Measurements from ENCODE around the gene MUSTN1. TPM values are rescaled to one million over a fixed set of nuclear protein-coding genes. Genes with fewer than 3 reads are reported as not detected.

Gene MUSTN1
- 1 to 10 TPM in 1 of 2 experiments, under 1 TPM in 1; 0.40 to 3.0 TPM for total RNA-seq

DNA sequence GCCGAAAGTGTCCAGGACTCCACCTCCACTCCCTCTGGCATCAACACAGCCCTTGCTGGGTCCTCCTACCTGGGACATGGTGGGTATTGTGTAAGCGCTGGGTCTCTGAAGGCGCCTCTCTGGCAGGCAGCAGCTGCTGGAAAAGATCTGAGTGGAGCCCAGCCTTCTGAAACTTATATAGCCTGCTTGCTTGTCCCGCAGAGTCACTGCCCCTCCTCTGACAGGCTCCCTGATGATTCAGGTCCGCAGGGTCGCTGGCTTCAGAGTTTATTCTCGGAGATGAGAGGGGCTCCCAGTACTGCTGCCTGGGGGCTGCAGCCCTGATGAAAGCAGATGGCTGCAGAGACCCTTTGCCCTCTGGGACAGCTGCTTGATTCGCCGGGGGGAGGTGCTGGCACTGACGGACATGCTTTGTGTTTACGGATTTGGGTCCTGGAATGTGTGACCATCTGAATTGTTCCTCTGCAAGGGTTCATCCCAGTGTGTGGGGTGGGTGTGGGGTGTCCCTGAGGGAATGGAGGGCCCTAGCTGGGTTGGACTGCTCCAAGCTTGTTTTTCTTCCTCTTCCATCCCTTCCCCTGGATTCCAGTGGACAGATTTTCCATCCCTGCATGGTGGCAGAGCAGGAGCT, at the start of gene MUSTN1:
MUSTN1 (minus strand) TSS at position 149 of the 631 bp plus-strand sequence; CDS start at position 78, 71 bp downstream.
- ATAC-seq (no peak), DNase-seq (no peak)
- H3K4me1 Mint-ChIP-seq = peaks cover 53% of the 10 kb centered on the region
- no peak within 1 kb of the TSS for H3K4me3 Mint-ChIP-seq
- no peaks in the 10 kb centered on the region for H3K9me3 Mint-ChIP-seq (ENCODE audit: low read depth)
- no peaks in the 10 kb centered on the region for H3K27me3 Mint-ChIP-seq
- peaks cover 7% of the 10 kb centered on the region for H3K36me3 Mint-ChIP-seq
- H3K27ac Mint-ChIP-seq = peak within 1 kb of the TSS; percentile 54
- CTCF ChIA-PET = no interaction called here

DNA sequence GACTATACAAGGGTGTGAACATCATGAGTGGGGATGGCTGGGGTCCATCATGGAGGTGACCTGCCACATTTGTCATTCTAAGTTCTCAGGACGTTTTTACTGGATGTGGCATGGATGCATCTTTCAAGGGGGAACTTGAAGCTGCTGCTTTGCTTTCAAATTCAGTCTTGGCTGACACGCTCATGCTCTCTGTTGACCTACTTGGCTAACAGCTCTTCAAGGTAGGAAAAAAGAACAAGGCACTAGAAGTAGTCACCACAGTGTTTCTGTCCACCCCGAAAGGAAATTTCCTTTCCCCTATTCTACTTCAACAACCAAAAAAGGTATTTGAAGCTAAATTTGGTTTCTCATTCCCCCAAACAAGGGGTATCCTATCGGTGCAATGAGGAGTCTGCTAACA, 47.6 kb upstream of the MUSTN1 start:
- Mint-ChIP-seq H3K27ac (no peak overlapping the region), H3K36me3 (peaks cover 34% of the 10 kb centered on the region), H3K9me3 (ENCODE audit: low read depth) (no peaks in the 10 kb centered on the region), H3K27me3 (no peaks in the 10 kb centered on the region), H3K4me1 (peaks cover 8% of the 10 kb centered on the region), H3K4me3 (no peak overlapping the region)
- CTCF ChIA-PET = interaction anchor here (1.2 to 1.8 kb wide), 3 partner anchors 10 to 252 kb away, joined by 3 to 4 read pairs (median 3); partner anchors contain the start of gene STIMATE
- no peak for ATAC-seq
- no peak for DNase-seq

DNA sequence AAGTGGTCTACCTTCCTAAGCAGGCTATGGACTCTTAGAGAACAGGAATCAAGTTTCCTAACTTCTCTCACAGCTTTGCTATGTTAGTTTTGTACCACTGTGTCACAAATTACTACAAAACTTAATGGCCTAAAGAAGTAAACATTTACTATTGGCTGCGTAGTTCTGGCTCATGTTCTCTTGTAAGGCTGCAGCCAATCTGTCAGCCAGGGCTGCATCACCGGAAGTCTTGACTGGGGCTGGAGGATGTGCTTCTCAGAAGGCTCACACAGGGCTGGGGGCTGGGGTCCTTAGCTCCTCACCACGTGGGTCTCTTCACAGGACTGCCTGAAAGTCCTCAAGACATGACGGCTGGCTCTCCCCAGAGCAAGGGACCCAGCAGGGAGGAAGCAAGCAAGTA, 47.1 kb upstream of the MUSTN1 start:
- Mint-ChIP-seq H3K27me3 (no peaks in the 10 kb centered on the region), H3K4me3 (no peak overlapping the region), H3K27ac (no peak overlapping the region), H3K4me1 (peaks cover 8% of the 10 kb centered on the region), H3K9me3 (ENCODE audit: low read depth) (no peaks in the 10 kb centered on the region), H3K36me3 (peaks cover 36% of the 10 kb centered on the region)
- ATAC-seq (no peak), DNase-seq (no peak)
- CTCF ChIA-PET = interaction anchor here (0.8 to 1.8 kb wide), 2 partner anchors 16 to 253 kb away, joined by 3 read pairs; partner anchors contain the start of gene STIMATE

DNA sequence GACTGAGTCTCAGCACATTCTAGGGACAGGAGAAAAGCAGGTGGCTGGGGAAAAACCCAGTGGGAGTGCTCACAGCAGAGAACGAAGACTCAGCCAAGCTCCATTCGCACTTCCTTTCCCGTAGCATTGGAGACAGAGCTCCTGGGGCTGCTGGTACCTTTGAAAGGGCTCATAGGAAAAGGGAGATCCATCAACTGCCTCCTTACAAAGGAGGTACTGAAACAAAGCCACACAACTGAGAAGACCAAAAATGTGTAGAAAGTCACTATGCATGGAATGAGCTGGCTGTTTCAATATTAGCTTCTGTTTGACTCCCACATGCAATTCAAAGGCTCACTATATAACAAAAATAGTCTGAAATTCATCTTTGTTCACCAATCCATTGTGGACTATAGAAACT, 45.7 kb upstream of the MUSTN1 start:
- Mint-ChIP-seq H3K9me3 (ENCODE audit: low read depth) (no peaks in the 10 kb centered on the region), H3K27ac (no peak overlapping the region), H3K27me3 (no peaks in the 10 kb centered on the region), H3K4me1 (peaks cover 18% of the 10 kb centered on the region), H3K4me3 (no peak overlapping the region), H3K36me3 (peaks cover 22% of the 10 kb centered on the region)
- CTCF ChIA-PET = interaction anchor here (2.4 kb wide), 1 partner anchor 12 kb away, joined by 10 read pairs; no protein-coding TSS in a partner anchor
- DNase-seq (no peak), ATAC-seq (no peak)

DNA sequence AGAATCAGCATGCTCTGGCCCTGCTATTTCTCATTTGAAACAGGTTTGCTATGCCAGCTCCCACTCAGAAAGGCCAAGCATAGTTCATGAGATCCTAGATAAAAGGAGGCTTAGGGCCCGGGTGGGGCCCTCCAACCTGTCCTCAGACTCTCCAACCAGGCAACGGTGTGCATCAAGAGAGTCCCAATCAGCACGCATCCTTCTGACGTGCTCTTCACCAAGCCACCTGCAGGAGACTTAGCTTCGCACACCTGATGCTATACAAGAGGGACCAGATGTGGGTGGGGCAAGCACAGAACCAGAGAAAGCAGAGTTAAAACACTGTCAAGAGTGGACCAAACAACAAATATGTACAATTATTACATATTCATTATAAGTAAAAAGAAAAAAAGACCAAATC, 45.2 kb upstream of the MUSTN1 start:
- H3K27ac Mint-ChIP-seq = no peak overlapping the region
- no peak for DNase-seq
- no peak for ATAC-seq
- H3K4me1 Mint-ChIP-seq = peaks cover 22% of the 10 kb centered on the region
- H3K4me3 Mint-ChIP-seq = no peak overlapping the region
- CTCF ChIA-PET = interaction anchor here (2.4 kb wide), 1 partner anchor 12 kb away, joined by 10 read pairs; no protein-coding TSS in a partner anchor
- peaks cover 18% of the 10 kb centered on the region for H3K36me3 Mint-ChIP-seq
- H3K27me3 Mint-ChIP-seq = no peaks in the 10 kb centered on the region
- no peaks in the 10 kb centered on the region for H3K9me3 Mint-ChIP-seq (ENCODE audit: low read depth)

DNA sequence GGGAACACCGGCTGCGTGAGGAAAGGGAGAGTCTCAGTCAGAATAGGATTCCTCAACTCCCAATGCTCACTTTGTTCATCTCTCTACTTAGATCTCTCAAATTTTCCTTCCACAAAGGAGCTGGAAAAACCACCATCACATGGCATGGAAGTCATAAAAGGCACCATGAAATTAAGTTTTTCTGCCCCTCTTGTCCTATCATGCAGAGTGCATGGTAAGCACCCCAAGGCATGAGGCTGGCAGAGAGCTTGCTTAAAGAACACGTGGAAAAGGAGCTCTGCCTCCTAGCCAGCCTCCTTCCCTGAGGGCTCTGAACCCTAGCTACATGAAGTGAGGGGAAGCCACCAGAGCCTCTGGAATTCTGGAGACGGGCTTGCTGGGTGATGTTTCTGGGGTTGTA, 44.8 kb upstream of the MUSTN1 start:
- H3K9me3 Mint-ChIP-seq (ENCODE audit: low read depth) = no peaks in the 10 kb centered on the region
- CTCF ChIA-PET = interaction anchor here (1.1 to 2.4 kb wide), 2 partner anchors 13 to 22 kb away, joined by 3 to 10 read pairs; no protein-coding TSS in a partner anchor
- peaks cover 13% of the 10 kb centered on the region for H3K36me3 Mint-ChIP-seq
- ATAC-seq = no peak
- H3K27me3 Mint-ChIP-seq = no peaks in the 10 kb centered on the region
- H3K4me1 Mint-ChIP-seq = peaks cover 26% of the 10 kb centered on the region
- H3K4me3 Mint-ChIP-seq = no peak overlapping the region
- no peak for DNase-seq
- H3K27ac Mint-ChIP-seq = no peak overlapping the region

DNA sequence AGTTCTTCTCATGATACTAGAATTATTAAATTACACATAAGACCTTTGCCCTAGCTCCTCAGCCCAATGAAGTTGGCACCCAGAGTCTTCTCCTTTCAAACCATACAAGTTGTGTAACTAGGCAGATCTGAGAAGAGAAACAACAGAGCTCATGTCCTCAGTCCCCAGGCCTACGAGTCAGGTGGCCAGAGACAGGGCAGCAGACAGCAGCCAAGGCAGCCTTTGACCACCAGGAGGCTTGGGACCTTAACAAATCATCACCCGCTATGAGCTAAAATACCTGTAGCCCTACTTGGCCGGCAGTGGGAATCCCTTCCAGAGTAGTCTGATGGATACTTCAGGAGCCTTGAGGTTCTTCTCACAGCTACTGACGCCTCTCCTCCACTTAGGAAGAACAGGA, 44.3 kb upstream of the MUSTN1 start:
- Mint-ChIP-seq H3K4me1 (peaks cover 30% of the 10 kb centered on the region), H3K36me3 (peaks cover 10% of the 10 kb centered on the region)
- no peak for ATAC-seq

DNA sequence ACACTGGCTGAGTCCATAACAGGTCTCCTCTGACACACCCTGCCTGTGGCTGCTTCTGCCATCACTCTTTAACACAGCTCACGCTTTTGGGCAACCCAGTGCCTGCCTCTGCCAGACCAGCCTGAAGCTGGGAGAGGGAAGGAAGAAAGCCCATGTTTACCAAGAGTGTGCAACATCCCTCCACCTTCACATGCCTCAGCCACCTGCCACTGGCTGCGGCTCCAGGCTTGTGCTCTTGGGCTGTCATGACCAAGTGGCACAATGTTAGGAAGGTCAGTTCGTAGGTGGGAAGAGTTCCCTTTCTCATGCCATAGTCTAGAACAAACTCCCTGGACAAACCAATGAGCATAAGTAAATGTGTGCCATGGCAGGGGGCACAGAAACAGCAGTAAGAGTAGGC, 42.3 kb upstream of the MUSTN1 start:
- no peak for ATAC-seq
- CTCF ChIA-PET = no interaction called here
- peaks cover 32% of the 10 kb centered on the region for H3K4me1 Mint-ChIP-seq
- DNase-seq = no peak
- no peaks in the 10 kb centered on the region for H3K9me3 Mint-ChIP-seq (ENCODE audit: low read depth)
- H3K27ac Mint-ChIP-seq = no peak overlapping the region
- peaks cover 8% of the 10 kb centered on the region for H3K36me3 Mint-ChIP-seq
- no peak overlapping the region for H3K4me3 Mint-ChIP-seq
- H3K27me3 Mint-ChIP-seq = no peaks in the 10 kb centered on the region

More for the DNA sequence above, 44.3 kb upstream of the MUSTN1 start:
- CTCF ChIA-PET = interaction anchor here (1.1 to 2.4 kb wide), 2 partner anchors 13 to 22 kb away, joined by 3 to 10 read pairs; no protein-coding TSS in a partner anchor
- no peak overlapping the region for H3K27ac Mint-ChIP-seq
- H3K4me3 Mint-ChIP-seq = no peak overlapping the region
- H3K27me3 Mint-ChIP-seq = no peaks in the 10 kb centered on the region
- no peaks in the 10 kb centered on the region for H3K9me3 Mint-ChIP-seq (ENCODE audit: low read depth)
- no peak for DNase-seq

DNA sequence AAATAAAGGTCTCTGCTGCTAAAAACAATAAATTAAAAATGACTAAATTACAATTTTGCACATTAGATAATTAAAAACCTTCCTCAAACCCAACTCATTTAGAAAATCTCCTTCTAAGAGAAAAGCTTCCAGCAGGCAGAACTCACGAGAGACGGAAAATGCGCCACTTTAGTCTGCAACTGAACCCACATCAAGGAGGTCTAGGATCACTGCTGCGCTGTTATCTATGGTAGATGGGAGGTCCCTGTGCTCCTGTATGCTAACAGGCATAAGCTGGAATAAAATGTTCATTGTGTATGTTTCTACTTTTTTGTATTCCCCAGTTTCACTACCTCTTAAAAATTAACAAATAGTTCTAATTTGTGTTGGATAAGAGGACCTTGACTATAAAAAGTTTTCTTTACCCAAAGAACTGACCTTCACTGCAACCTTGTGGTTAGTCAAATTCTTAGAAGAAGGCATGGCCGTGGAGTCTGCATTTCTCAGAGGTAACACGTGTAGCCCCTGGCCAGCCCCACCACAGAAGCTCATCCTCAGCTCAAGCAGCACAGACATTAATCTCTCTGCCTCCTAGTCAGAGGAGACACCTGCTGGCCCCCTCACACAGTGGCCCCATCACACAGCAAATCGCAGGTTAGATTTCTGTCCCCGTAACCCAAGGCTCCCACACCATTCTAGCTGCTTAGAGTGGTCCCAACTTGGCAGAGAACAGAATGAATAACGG, 40.2 kb upstream of the MUSTN1 start:
- Mint-ChIP-seq H3K27me3 (no peaks in the 10 kb centered on the region), H3K4me1 (peaks cover 34% of the 10 kb centered on the region), H3K27ac (no peak overlapping the region), H3K36me3 (peaks cover 10% of the 10 kb centered on the region), H3K9me3 (ENCODE audit: low read depth) (no peaks in the 10 kb centered on the region), H3K4me3 (no peak overlapping the region)
- CTCF ChIA-PET = interaction anchor here (1.1 kb wide), 1 partner anchor 9 kb away, joined by 3 read pairs; no protein-coding TSS in a partner anchor
- ATAC-seq (peak; percentile 38), DNase-seq (no peak)

DNA sequence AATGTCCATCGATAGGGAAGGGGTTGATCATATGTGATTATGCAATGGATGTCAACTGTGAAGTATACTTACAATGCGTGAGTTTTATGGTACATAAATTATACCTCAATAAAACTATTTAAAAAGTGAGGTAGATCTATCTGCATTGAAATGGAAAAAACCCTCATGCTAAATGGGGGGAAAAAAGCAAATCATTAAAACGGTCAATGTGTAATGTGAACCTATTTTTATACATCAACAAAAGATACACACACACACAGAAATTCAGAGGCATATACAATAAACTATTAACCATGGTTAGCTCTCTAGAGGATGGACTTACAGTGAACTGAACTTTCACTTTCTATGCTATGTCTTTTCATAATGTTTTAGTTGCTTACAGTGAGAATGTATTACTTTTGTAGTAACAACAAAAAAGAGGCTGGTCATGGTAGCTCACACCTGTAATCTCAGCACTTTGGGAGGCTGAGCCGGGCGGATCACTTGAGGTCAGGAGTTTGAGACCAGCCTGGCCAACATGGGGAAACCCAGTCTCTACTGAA, 39.4 kb upstream of the MUSTN1 start:
- peaks cover 7% of the 10 kb centered on the region for H3K36me3 Mint-ChIP-seq
- H3K27ac Mint-ChIP-seq = no peak overlapping the region
- H3K27me3 Mint-ChIP-seq = no peaks in the 10 kb centered on the region
- CTCF ChIA-PET = no interaction called here
- H3K9me3 Mint-ChIP-seq (ENCODE audit: low read depth) = no peaks in the 10 kb centered on the region
- ATAC-seq = no peak
- H3K4me3 Mint-ChIP-seq = no peak overlapping the region
- no peak for DNase-seq
- H3K4me1 Mint-ChIP-seq = peaks cover 34% of the 10 kb centered on the region

DNA sequence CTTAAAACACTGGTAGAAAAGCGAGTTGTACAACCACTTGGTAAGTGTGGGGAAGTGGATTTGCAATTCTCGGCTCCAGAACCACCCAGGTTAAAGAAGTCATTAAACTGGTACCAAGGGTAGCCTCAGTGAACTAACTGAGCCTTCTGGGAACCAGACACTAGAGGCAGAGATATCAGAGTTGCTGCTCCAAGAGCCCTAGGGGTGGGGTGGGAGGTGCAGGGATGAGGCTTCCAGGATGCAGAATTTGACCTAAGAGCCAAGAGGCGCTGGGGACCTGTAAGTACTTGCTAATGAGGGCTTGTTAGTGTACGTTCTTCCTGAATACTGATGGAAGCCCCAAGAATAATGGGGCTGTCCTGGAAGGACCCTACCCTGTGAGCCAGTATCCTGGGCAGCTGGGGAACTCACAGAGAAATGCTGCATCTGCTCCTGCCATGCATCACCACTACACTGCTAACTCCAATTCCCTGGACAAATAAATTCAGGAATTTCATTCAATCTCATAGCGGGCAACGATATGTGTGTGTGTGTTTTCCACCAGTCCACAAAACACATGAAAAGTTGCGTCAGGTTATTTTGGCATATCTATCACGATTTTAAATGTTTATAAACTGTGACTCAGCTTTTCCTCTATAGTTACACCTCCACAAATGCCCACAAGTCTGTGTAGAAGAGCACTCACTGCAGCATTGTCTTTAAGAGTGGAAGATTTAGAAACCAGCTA, 38.8 kb upstream of the MUSTN1 start:
- ATAC-seq (no peak), DNase-seq (no peak)
- peaks cover 7% of the 10 kb centered on the region for H3K36me3 Mint-ChIP-seq
- H3K9me3 Mint-ChIP-seq (ENCODE audit: low read depth) = no peaks in the 10 kb centered on the region
- H3K4me3 Mint-ChIP-seq = no peak overlapping the region
- peaks cover 34% of the 10 kb centered on the region for H3K4me1 Mint-ChIP-seq
- CTCF ChIA-PET = interaction anchor here (0.7 kb wide), 1 partner anchor 61 kb away, joined by 3 read pairs; no protein-coding TSS in a partner anchor
- H3K27ac Mint-ChIP-seq = no peak overlapping the region
- H3K27me3 Mint-ChIP-seq = no peaks in the 10 kb centered on the region

DNA sequence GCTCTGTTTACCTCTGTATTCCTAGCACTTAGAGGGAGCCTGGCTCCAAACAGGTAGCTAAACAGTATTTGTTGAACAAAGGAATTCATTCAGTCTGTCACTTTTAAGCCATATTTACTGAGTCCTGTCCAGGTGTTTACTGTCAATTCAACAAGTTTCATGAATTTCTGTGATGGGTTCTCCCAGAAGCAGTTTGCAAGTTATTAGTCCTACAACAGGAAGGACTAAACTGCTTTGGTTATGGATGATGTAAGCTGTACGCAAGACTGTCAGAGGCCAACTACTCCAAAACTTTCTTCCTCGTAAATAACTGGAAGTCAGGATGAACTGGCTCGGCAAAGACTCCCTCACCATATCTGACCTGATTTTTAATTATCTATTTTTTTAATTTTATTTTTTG, 37.4 kb upstream of the MUSTN1 start:
- DNase-seq (no peak), ATAC-seq (no peak)
- Mint-ChIP-seq H3K4me1 (peaks cover 34% of the 10 kb centered on the region), H3K9me3 (ENCODE audit: low read depth) (no peaks in the 10 kb centered on the region), H3K4me3 (no peak overlapping the region), H3K27ac (no peak overlapping the region), H3K36me3 (peaks cover 8% of the 10 kb centered on the region), H3K27me3 (no peaks in the 10 kb centered on the region)
- CTCF ChIA-PET = no interaction called here

DNA sequence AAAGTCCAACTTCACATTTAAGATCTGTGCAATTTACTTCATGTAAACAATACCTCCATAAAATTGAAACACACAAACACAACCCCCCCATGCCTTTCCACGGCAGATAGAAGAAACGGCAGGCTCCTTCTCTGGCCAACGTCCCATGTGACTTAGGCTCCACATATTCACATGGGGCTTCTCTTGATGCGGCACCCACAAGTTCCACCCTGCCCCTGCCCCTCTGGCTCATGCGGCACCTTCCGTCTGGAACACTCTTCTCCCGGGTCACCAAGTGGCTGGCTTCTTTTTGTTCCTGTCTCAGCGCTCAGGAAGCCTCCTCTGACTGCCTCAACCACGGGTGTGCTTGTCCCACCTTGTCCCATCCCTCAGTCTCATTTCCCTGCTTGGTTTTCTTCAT, 36.9 kb upstream of the MUSTN1 start:
- ATAC-seq (no peak), DNase-seq (no peak)
- H3K27ac Mint-ChIP-seq = no peak overlapping the region
- peaks cover 8% of the 10 kb centered on the region for H3K36me3 Mint-ChIP-seq
- H3K9me3 Mint-ChIP-seq (ENCODE audit: low read depth) = no peaks in the 10 kb centered on the region
- CTCF ChIA-PET = no interaction called here
- H3K27me3 Mint-ChIP-seq = no peaks in the 10 kb centered on the region
- no peak overlapping the region for H3K4me3 Mint-ChIP-seq
- H3K4me1 Mint-ChIP-seq = peaks cover 34% of the 10 kb centered on the region

All from activated CD8-positive, alpha-beta memory T cell treated with anti-CD3 and anti-CD28 coated beads, Interleukin-2, amount 10 ng/mL, durations not matched to agents 7 days and 5 days (primary cell).